Smooth muscle cell (in vitro differentiated cells): ENCODE data around the gene CILP2. TPM values are rescaled to one million over a fixed set of nuclear protein-coding genes. Genes with fewer than 3 reads are reported as not detected.

Source experiments
- DNase-seq: peaks from one replicate; lab custom pipeline; 2025; ENCODE audit not compliant: unreplicated experiment; lab: John Stamatoyannopoulos, UW
- H2AFZ ChIP-seq: fragments of 200-600 bp; sonication (generic); 2 replicates; pipeline ENCODE4 v1.6.0; 2016; ENCODE audit warnings: antibody characterized with exemption, low read depth, mild to moderate bottlenecking
- H3F3A ChIP-seq: fragments of 200-600 bp; sonication (generic); 2 replicates; pipeline ENCODE4 v1.6.0; 2017; ENCODE audit warnings: antibody characterized with exemption, low read depth
- H3K27ac ChIP-seq: fragments of 200-600 bp; sonication (generic); 2 replicates; pipeline ENCODE4 v1.5.1; 2016; ENCODE audit warnings: low read depth, mild to moderate bottlenecking
- H3K27me3 ChIP-seq: fragments of 200-600 bp; sonication (generic); 2 replicates; pipeline ENCODE4 v1.6.1; 2016; ENCODE audit warnings: low read depth, mild to moderate bottlenecking
- H3K36me3 ChIP-seq: fragments of 200-600 bp; sonication (generic); 2 replicates; pipeline ENCODE4 v1.5.1; 2016; ENCODE audit warnings: low read depth
- H3K4me1 ChIP-seq: fragments of 200-600 bp; sonication (generic); 2 replicates; pipeline ENCODE4 v1.5.1; 2016; ENCODE audit warnings: low read depth
- H3K4me2 ChIP-seq: fragments of 200-600 bp; sonication (generic); 2 replicates; pipeline ENCODE4 v1.6.0; 2016; ENCODE audit warnings: mild to moderate bottlenecking
- H3K4me3 ChIP-seq: fragments of 200-600 bp; sonication (generic); 2 replicates; pipeline ENCODE4 v1.5.1; 2016; ENCODE audit warnings: mild to moderate bottlenecking
- H3K79me2 ChIP-seq: fragments of 200-600 bp; sonication (generic); 2 replicates; pipeline ENCODE4 v1.6.0; 2016; ENCODE audit warnings: low read depth, mild to moderate bottlenecking
- H3K9ac ChIP-seq: fragments of 200-600 bp; sonication (generic); 2 replicates; pipeline ENCODE4 v1.6.0; 2016; ENCODE audit warnings: low read depth
- H3K9me3 ChIP-seq: fragments of 200-600 bp; sonication (generic); replicated peaks from 2 replicates; pipeline ENCODE4 v1.5.1; 2016; ENCODE audit warnings: low read depth
- H4K20me1 ChIP-seq: fragments of 200-600 bp; sonication (generic); 2 replicates; pipeline ENCODE4 v1.6.0; 2016; ENCODE audit warnings: low read depth
- CTCF ChIP-seq: fragments of 200-600 bp; sonication (generic); IDR thresholded peaks from 2 replicates; pipeline ENCODE4 v1.5.1; 2017; ENCODE audit warnings: borderline replicate concordance, mild to moderate bottlenecking, antibody characterized with exemption; ENCODE audit not compliant: insufficient read depth, poor library complexity, severe bottlenecking
- WGBS: methylation state at CpG from one replicate; pipeline ENCODE4 v1.1.7; 2016; ENCODE audit warnings: low lambda C conversion rate; 5-methylcytosine and 5-hydroxymethylcytosine counted together
- polyA plus RNA-seq: library from polyadenylated mRNA; unstranded; fragments of >200 nt; fragmentation: Nextera tagmentation; extraction: Ambion mirVana; gene quantifications from 2 replicates; pipeline ENCODE4 v1.2.1, GENCODE V29; 2016
- total RNA-seq: library from RNA; depleted of rRNA; stranded (reverse); fragments of >200 nt; gene quantifications from 2 replicates; pipeline ENCODE4 v1.2.3, GENCODE V29; 2014

Gene CILP2
- total and polyA plus RNA-seq, 2 experiments from 2014 or later = 27.2 to 95.0 TPM

DNA sequence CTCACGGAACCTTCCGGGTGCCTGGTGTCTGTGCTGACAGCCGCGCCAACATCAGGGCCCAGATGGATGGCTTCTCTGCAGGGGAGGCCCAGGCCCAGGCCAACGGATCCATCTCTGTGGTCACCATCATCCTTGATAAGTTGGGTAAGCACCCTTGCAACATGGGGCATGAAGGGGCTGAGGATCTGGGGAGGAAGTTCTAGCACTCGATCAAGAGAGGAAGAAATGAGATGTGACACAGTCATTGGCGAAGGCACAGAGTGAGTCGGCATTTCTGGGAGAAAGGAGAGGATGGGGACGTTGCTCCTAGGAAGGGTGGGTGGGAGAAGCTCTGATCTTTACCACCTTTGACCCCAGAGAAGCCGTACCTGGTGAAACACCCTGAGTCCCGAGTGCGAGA is 4.4 kb downstream of the CILP2 start:
- no peaks in the 10 kb centered on the region for H3K79me2 ChIP-seq
- no peaks in the 10 kb centered on the region for H3F3A ChIP-seq
- TF ChIP-seq CTCF = no peak
- H3K36me3 ChIP-seq = no peaks in the 10 kb centered on the region
- H4K20me1 ChIP-seq = no peaks in the 10 kb centered on the region
- no peak for DNase-seq
- H3K9me3 ChIP-seq = no peaks in the 10 kb centered on the region
- peaks cover 4% of the 10 kb centered on the region for H3K4me1 ChIP-seq
- no peaks in the 10 kb centered on the region for H3K27me3 ChIP-seq
- WGBS = 95% methylated on average over 12 of the region's 12 CpGs
- no peak overlapping the region for H3K27ac ChIP-seq
- no peak overlapping the region for H3K4me3 ChIP-seq
- H3K9ac ChIP-seq = no peak overlapping the region
- H2AFZ ChIP-seq = no peak overlapping the region
- no peak overlapping the region for H3K4me2 ChIP-seq

DNA sequence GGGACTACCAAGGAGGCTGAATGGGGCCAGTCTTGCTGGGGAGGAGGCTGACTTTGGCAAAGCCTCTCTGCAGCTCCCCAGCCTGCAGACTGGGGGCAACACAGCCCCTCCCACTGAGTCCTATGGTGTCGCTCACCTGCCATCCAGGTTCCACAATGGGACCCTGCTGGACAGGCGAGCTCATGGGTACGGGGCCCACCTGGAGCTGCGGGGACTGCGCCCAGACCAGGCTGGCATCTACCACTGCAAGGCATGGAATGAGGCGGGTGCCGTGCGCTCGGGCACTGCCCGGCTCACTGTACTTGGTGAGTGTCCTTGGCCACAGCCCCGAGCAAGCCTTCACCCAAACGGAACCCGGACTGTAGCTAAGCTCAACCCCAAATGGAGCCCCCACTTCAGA is 5.0 kb downstream of the CILP2 start:
- H3K79me2 ChIP-seq = no peaks in the 10 kb centered on the region
- H3K9me3 ChIP-seq = no peaks in the 10 kb centered on the region
- 98% methylated on average over 13 of the region's 13 CpGs for WGBS

DNA sequence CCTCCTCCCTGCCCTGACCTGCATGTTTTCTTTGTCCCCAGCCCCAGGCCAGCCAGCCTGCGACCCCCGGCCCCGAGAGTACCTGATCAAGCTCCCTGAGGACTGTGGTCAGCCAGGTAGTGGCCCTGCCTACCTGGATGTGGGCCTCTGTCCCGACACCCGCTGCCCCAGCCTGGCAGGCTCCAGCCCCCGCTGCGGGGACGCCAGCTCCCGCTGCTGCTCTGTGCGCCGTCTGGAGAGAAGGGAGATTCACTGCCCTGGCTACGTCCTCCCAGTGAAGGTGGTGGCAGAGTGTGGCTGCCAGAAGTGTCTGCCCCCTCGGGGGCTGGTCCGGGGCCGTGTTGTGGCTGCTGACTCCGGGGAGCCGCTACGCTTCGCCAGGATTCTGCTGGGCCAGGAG is 5.6 kb downstream of the CILP2 start:
- TF ChIP-seq CTCF = no peak
- 97% methylated on average over 19 of the region's 19 CpGs for WGBS

More for the DNA sequence above, 5.0 kb downstream of the CILP2 start:
- Histone ChIP-seq H3F3A (no peaks in the 10 kb centered on the region), H3K4me1 (peaks cover 4% of the 10 kb centered on the region), H3K4me2 (no peak overlapping the region), H3K27ac (no peak overlapping the region), H3K36me3 (no peaks in the 10 kb centered on the region), H2AFZ (no peak overlapping the region), H3K27me3 (no peaks in the 10 kb centered on the region), H3K9ac (no peak overlapping the region), H4K20me1 (no peaks in the 10 kb centered on the region), H3K4me3 (no peak overlapping the region)
- no peak for DNase-seq
- no peak for TF ChIP-seq CTCF

GRCh38 chr19:19544257-19544953 is 6.3 kb downstream of the CILP2 start:
- Histone ChIP-seq H3K4me3 (no peak overlapping the region), H3K9me3 (no peaks in the 10 kb centered on the region), H3K79me2 (no peaks in the 10 kb centered on the region), H3K27me3 (no peaks in the 10 kb centered on the region), H3K4me1 (peaks cover 9% of the 10 kb centered on the region), H3K4me2 (no peak overlapping the region), H3F3A (no peaks in the 10 kb centered on the region), H4K20me1 (no peaks in the 10 kb centered on the region), H3K9ac (no peak overlapping the region), H2AFZ (no peak overlapping the region), H3K36me3 (no peaks in the 10 kb centered on the region), H3K27ac (no peak overlapping the region)
- TF ChIP-seq CTCF = no peak
- DNase-seq = no peak
- 96% methylated on average over 43 of the region's 75 CpGs for WGBS

More for the DNA sequence above, 5.6 kb downstream of the CILP2 start:
- H4K20me1 ChIP-seq = no peaks in the 10 kb centered on the region
- H3K27me3 ChIP-seq = no peaks in the 10 kb centered on the region
- DNase-seq = no peak
- H3K4me2 ChIP-seq = no peak overlapping the region
- no peaks in the 10 kb centered on the region for H3K36me3 ChIP-seq
- H3K9me3 ChIP-seq = no peaks in the 10 kb centered on the region
- peaks cover 6% of the 10 kb centered on the region for H3K4me1 ChIP-seq
- H3K27ac ChIP-seq = no peak overlapping the region
- no peak overlapping the region for H3K9ac ChIP-seq
- H3K79me2 ChIP-seq = no peaks in the 10 kb centered on the region
- no peak overlapping the region for H3K4me3 ChIP-seq
- no peaks in the 10 kb centered on the region for H3F3A ChIP-seq
- H2AFZ ChIP-seq = no peak overlapping the region
